NT2/D1 (cell line): Measurements from ENCODE around the gene EPM2AIP1.

ENCODE experiments used
- DNase-seq: peaks from one replicate; pipeline ENCODE4 v3.0.0-alpha.2; 2011; ENCODE audit warnings: low read depth, low spot score
- H3K27me3 ChIP-seq: 2 replicates; pipeline ENCODE4 v1.6.0; 2011; ENCODE audit warnings: mild to moderate bottlenecking; ENCODE audit not compliant: insufficient read length, insufficient read depth
- H3K36me3 ChIP-seq: 2 replicates; pipeline ENCODE4 v1.6.1; 2011; ENCODE audit warnings: mild to moderate bottlenecking, low read length, mixed read lengths; ENCODE audit not compliant: insufficient read depth, insufficient read length
- H3K4me1 ChIP-seq: 2 replicates; pipeline ENCODE4 v1.5.1; 2011; ENCODE audit not compliant: insufficient read depth, insufficient read length
- H3K4me3 ChIP-seq: 2 replicates; pipeline ENCODE4 v1.5.1; 2011; ENCODE audit warnings: low read depth; ENCODE audit not compliant: insufficient read length
- H3K9ac ChIP-seq: 2 replicates; pipeline ENCODE4 v1.6.0; 2011; ENCODE audit warnings: low read depth; ENCODE audit not compliant: insufficient read length
- H3K9me3 ChIP-seq: 2 replicates; pipeline ENCODE4 v1.5.1; 2011; ENCODE audit warnings: mild to moderate bottlenecking, low read length; ENCODE audit not compliant: insufficient read depth
- SUZ12 ChIP-seq: IDR thresholded peaks from 2 replicates; pipeline ENCODE4 v1.6.1; 2011; ENCODE audit not compliant: insufficient read length, insufficient read depth; ENCODE audit errors: extremely low read depth
- YY1 ChIP-seq: IDR thresholded peaks from 2 replicates; pipeline ENCODE4 v1.6.1; 2011; ENCODE audit not compliant: insufficient read length, insufficient read depth
- ZNF274 ChIP-seq: IDR thresholded peaks from 2 replicates; pipeline ENCODE4 v1.6.1; 2011; ENCODE audit warnings: mild to moderate bottlenecking, low read depth, low read length

The EPM2AIP1 gene

GRCh38 chr3:36944641-36945270 is 48.2 kb downstream of the EPM2AIP1 start, which contains the start of gene TRANK1:
Gene TRANK1 (minus strand): TSS chr3:36945054. CDS start chr3:36944809, 245 bp downstream.
- Histone ChIP-seq H3K9ac (peak within 1 kb of the TSS; percentile 88), H3K4me3 (peak within 1 kb of the TSS; percentile 66)

DNA sequence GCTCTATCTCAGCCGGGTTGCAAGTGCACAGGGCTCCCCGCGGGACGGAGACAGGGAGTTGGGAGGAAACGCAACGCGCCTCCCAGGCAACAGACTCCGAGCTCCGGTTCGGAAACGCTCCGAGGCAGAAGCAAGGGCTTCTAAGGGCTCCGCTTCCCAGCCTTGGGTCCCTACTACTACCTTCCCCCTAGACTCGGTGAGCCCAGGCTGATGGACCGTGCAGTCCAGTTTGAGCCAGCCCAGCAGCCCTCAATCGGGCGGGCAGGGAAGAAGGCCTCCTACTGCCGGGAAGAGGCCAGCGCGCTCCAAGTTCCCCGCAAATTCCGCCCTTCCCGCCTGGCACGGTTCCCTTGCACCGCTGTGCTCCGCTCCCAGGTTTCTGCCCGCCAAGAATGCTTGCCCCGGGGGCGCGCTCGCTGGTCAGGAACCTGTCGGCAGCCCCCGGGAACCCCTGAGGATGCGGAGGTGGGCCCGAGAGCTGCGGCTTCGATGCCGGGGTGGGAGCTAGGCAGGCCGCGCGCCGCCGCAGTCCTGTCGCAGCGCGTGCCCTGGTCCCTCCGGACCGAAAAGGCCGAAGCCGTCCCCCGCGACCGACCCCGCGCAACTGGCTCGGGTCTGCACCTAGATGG is 48.8 kb downstream of the EPM2AIP1 start:
- TF ChIP-seq SUZ12 (no peak), YY1 (no peak), ZNF274 (no peak)
- Histone ChIP-seq H3K4me3 (peak overlapping the region; percentile 66), H3K9me3 (peaks cover 15% of the 10 kb centered on the region; the same call in 1 of the 2 replicates), H3K36me3 (no peaks in the 10 kb centered on the region), H3K9ac (peak overlapping the region; percentile 88), H3K27me3 (peaks cover 26% of the 10 kb centered on the region), H3K4me1 (no peaks in the 10 kb centered on the region)
- no peak for DNase-seq

More at GRCh38 chr3:36944641-36945270, 48.2 kb downstream of the EPM2AIP1 start, which contains the start of gene TRANK1:
- TF ChIP-seq ZNF274 (no peak), YY1 (no peak), SUZ12 (no peak)
- no peaks in the 10 kb centered on the region for H3K4me1 ChIP-seq
- H3K27me3 ChIP-seq = peaks cover 26% of the 10 kb centered on the region
- peaks cover 15% of the 10 kb centered on the region; the same call in 1 of the 2 replicates for H3K9me3 ChIP-seq
- DNase-seq = no peak
- H3K36me3 ChIP-seq = no peaks in the 10 kb centered on the region

GRCh38 chr3:36943601-36944000 is 49.3 kb downstream of the EPM2AIP1 start:
- no peaks in the 10 kb centered on the region for H3K4me1 ChIP-seq
- peak overlapping the region; percentile 88 for H3K9ac ChIP-seq
- no peaks in the 10 kb centered on the region for H3K36me3 ChIP-seq
- H3K4me3 ChIP-seq = peak overlapping the region; percentile 66
- peaks cover 15% of the 10 kb centered on the region; the same call in 1 of the 2 replicates for H3K9me3 ChIP-seq
- DNase-seq = no peak
- TF ChIP-seq SUZ12 (no peak), YY1 (no peak), ZNF274 (no peak)
- H3K27me3 ChIP-seq = peaks cover 26% of the 10 kb centered on the region

- peaks cover 6% of the 10 kb centered on the region; the same call in 1 of the 2 replicates for H3K9me3 ChIP-seq
- no peaks in the 10 kb centered on the region for H3K4me1 ChIP-seq
- H3K4me3 ChIP-seq = no peak overlapping the region
- H3K27me3 ChIP-seq = peaks cover 26% of the 10 kb centered on the region
- H3K9ac ChIP-seq = no peak overlapping the region
- TF ChIP-seq SUZ12 (no peak), ZNF274 (no peak), YY1 (no peak)
- H3K36me3 ChIP-seq = no peaks in the 10 kb centered on the region
- DNase-seq = no peak
These were observed 50.2 kb downstream of the EPM2AIP1 start for GRCh38 chr3:36942638-36943248.

- Histone ChIP-seq H3K4me3 (no peak overlapping the region), H3K4me1 (no peaks in the 10 kb centered on the region), H3K36me3 (no peaks in the 10 kb centered on the region), H3K9me3 (no peaks in the 10 kb centered on the region), H3K27me3 (peaks cover 26% of the 10 kb centered on the region), H3K9ac (no peak overlapping the region)
- no peak for TF ChIP-seq SUZ12
- TF ChIP-seq ZNF274 = no peak
- TF ChIP-seq YY1 = no peak
- no peak for DNase-seq
These were observed 51.3 kb downstream of the EPM2AIP1 start for GRCh38 chr3:36941658-36942057.

DNA sequence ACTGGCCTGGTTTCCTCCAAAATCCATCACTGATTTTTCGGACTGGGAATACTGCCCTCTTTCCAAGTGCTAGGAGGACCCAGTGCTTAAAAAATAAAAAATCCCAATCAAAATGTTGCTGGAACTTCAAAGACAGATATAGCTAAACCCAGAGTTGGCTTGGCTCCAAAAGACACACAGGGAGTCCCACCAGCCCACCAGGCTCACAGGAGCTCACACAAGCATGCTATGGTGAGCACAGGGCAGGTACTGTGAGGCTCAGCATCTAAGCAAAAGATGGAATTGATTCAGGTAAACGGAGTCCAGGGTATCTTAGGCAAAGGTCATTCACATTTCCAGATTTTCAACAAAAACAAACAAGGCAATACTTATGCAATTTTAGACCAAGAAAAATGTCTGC is 51.8 kb downstream of the EPM2AIP1 start:
- Histone ChIP-seq H3K4me1 (no peaks in the 10 kb centered on the region), H3K4me3 (no peak overlapping the region), H3K27me3 (peaks cover 26% of the 10 kb centered on the region), H3K36me3 (no peaks in the 10 kb centered on the region), H3K9ac (no peak overlapping the region), H3K9me3 (no peaks in the 10 kb centered on the region)
- no peak for DNase-seq
- TF ChIP-seq SUZ12 = no peak
- no peak for TF ChIP-seq ZNF274
- no peak for TF ChIP-seq YY1

DNA sequence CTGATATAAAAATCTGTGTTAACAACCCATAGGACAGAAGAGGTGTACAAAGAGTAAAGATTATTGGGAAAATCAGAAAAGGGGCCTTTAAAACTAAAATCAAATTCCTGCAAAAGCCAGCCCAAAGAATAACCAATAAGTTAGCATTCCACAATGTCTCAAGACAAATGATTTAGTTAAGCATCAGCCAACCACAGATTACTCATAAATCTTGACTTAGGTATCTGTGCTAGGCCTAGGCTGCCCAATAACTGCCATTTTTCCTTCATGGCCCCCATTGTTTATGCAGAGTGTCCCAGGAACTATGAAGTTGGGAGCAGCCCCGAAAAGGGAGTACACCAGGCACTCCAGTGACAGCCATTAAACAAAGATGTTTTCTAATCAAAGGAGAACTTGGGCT is 55.4 kb downstream of the EPM2AIP1 start:
- no peaks in the 10 kb centered on the region for H3K36me3 ChIP-seq
- TF ChIP-seq YY1 (no peak), ZNF274 (no peak), SUZ12 (no peak)
- no peak overlapping the region for H3K4me3 ChIP-seq
- no peak for DNase-seq
- H3K27me3 ChIP-seq = no peaks in the 10 kb centered on the region
- H3K9ac ChIP-seq = no peak overlapping the region
- H3K4me1 ChIP-seq = peaks cover 6% of the 10 kb centered on the region
- H3K9me3 ChIP-seq = no peaks in the 10 kb centered on the region
